Testis (tissue), 2 donors: ENCODE data around the gene SMLR1.

Experiments
- POLR2A ChIP-seq: fragments of 450-650 bp; IDR thresholded peaks from one replicate; pipeline ENCODE4 v1.6.1; 2017; ENCODE audit warnings: antibody characterized with exemption, mild to moderate bottlenecking, moderate library complexity
- TF ChIP-seq, protein P1 (sequence below), 3 experiments: fragments of 450-650 bp in 2 of 3; fragments of 200-600 bp in 1 of 3; sonication (generic) in 1 of 3; IDR thresholded peaks; one replicate each; pipeline ENCODE4 v1.5.1; 2016 to 2019; ENCODE audit warnings: antibody characterized with exemption in 3 of 3, mild to moderate bottlenecking in 2 of 3, moderate library complexity in 1 of 3

DNA sequence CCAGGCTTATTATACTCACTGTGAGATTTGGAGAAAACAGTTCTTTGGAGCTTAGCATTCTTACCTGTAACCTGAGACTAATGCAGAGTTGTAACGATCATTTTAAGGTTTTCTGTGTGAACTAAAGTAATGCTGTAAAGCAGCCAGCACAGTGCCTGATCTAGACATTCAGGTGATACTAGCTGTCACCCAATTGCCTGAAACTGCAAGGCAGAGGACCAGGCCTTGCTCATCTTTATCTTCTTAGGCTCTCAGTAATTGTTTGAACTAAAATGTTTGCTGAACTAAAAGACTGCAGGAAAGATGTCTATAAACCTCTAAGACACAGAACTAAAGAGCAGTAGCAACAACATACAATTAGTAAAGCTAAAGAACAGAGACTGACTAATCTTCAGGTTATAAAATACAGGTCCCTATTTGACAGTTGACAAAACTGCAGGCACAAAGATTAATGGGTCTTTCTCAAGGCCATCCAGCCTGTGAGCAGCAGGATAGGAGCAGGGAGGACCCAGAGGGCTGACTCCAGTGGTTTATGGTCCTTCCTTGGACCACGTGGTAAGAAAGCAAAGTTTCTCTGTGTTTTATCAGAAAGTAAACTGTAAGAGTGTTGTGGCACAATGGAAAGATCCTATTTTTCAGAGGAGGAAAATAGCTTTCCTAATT lies 31.4 kb downstream of the SMLR1 start:
- TF ChIP-seq, protein P1, sequence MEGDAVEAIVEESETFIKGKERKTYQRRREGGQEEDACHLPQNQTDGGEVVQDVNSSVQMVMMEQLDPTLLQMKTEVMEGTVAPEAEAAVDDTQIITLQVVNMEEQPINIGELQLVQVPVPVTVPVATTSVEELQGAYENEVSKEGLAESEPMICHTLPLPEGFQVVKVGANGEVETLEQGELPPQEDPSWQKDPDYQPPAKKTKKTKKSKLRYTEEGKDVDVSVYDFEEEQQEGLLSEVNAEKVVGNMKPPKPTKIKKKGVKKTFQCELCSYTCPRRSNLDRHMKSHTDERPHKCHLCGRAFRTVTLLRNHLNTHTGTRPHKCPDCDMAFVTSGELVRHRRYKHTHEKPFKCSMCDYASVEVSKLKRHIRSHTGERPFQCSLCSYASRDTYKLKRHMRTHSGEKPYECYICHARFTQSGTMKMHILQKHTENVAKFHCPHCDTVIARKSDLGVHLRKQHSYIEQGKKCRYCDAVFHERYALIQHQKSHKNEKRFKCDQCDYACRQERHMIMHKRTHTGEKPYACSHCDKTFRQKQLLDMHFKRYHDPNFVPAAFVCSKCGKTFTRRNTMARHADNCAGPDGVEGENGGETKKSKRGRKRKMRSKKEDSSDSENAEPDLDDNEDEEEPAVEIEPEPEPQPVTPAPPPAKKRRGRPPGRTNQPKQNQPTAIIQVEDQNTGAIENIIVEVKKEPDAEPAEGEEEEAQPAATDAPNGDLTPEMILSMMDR (IDR thresholded peaks at IDR 0.05) = no peak
- TF ChIP-seq POLR2A = no peak
